Osteoblast (primary cell): ENCODE data around the gene NTNG1. TPM values are rescaled to one million over a fixed set of nuclear protein-coding genes. Genes with fewer than 3 reads are reported as not detected.

Experiments used
- DNase-seq: peaks from one replicate; pipeline ENCODE4 v3.0.0; 2011; ENCODE audit warnings: low spot score, mixed read lengths; ENCODE audit not compliant: insufficient read length; ENCODE audit errors: missing footprints
- H2AFZ ChIP-seq: 2 replicates; pipeline ENCODE4 v1.6.0; 2011; ENCODE audit warnings: mild to moderate bottlenecking, low read length
- H3K27ac ChIP-seq: 2 replicates; pipeline ENCODE4 v1.5.1; 2011; ENCODE audit warnings: mild to moderate bottlenecking, low read depth, low read length, moderate library complexity
- H3K27me3 ChIP-seq: 2 replicates; pipeline ENCODE4 v1.6.0; 2012; ENCODE audit warnings: mild to moderate bottlenecking, control low read depth, inconsistent platforms, low read length, moderate library complexity; ENCODE audit not compliant: insufficient read depth
- H3K36me3 ChIP-seq: 2 replicates; pipeline ENCODE4 v1.5.1; 2011; ENCODE audit warnings: mild to moderate bottlenecking, low read length, control low read depth, moderate library complexity; ENCODE audit not compliant: insufficient read depth
- H3K4me1 ChIP-seq: 2 replicates; pipeline ENCODE4 v1.5.1; 2011; ENCODE audit warnings: mild to moderate bottlenecking, low read length, control low read depth, moderate library complexity; ENCODE audit not compliant: insufficient read depth
- H3K4me2 ChIP-seq: 2 replicates; pipeline ENCODE4 v1.6.0; 2011; ENCODE audit warnings: mild to moderate bottlenecking, low read length; ENCODE audit not compliant: insufficient read depth
- H3K4me3 ChIP-seq: fragments of 200-600 bp; sonication (generic); 3 replicates; pipeline ENCODE4 v1.5.1; 2012; ENCODE audit warnings: mild to moderate bottlenecking, low read length, inconsistent platforms; ENCODE audit not compliant: insufficient read depth
- H3K79me2 ChIP-seq: 2 replicates; pipeline ENCODE4 v1.6.0; 2012; ENCODE audit warnings: mild to moderate bottlenecking, low read length, control low read depth, inconsistent platforms; ENCODE audit not compliant: insufficient read depth
- H3K9me3 ChIP-seq: 2 replicates; pipeline ENCODE4 v1.5.1; 2011; ENCODE audit warnings: low read depth, low read length, control low read depth
- H4K20me1 ChIP-seq: 2 replicates; pipeline ENCODE4 v1.6.0; 2012; ENCODE audit warnings: mild to moderate bottlenecking, low read length, control low read depth; ENCODE audit not compliant: insufficient read depth
- total RNA-seq: library from RNA; depleted of rRNA; stranded (reverse); fragments of >200 nt; gene quantifications from 2 replicates; pipeline ENCODE4 v1.2.3, GENCODE V29; 2012
- TF ChIP-seq, protein P1 (sequence below): IDR thresholded peaks from 2 replicates; pipeline ENCODE4 v1.5.1; 2011; ENCODE audit warnings: mild to moderate bottlenecking, low read depth, low read length, moderate library complexity; ENCODE audit errors: extremely low read depth

Gene NTNG1
- total RNA-seq, 1 donor: 3.6 TPM

- TF ChIP-seq, protein P1, sequence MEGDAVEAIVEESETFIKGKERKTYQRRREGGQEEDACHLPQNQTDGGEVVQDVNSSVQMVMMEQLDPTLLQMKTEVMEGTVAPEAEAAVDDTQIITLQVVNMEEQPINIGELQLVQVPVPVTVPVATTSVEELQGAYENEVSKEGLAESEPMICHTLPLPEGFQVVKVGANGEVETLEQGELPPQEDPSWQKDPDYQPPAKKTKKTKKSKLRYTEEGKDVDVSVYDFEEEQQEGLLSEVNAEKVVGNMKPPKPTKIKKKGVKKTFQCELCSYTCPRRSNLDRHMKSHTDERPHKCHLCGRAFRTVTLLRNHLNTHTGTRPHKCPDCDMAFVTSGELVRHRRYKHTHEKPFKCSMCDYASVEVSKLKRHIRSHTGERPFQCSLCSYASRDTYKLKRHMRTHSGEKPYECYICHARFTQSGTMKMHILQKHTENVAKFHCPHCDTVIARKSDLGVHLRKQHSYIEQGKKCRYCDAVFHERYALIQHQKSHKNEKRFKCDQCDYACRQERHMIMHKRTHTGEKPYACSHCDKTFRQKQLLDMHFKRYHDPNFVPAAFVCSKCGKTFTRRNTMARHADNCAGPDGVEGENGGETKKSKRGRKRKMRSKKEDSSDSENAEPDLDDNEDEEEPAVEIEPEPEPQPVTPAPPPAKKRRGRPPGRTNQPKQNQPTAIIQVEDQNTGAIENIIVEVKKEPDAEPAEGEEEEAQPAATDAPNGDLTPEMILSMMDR: no peak
- Histone ChIP-seq H2AFZ (no peak overlapping the region), H3K36me3 (no peaks in the 10 kb centered on the region), H4K20me1 (no peaks in the 10 kb centered on the region), H3K27ac (no peak overlapping the region), H3K4me1 (peaks cover 7% of the 10 kb centered on the region), H3K9me3 (no peaks in the 10 kb centered on the region), H3K79me2 (no peaks in the 10 kb centered on the region), H3K27me3 (no peaks in the 10 kb centered on the region), H3K4me3 (no peak overlapping the region), H3K4me2 (no peak overlapping the region)
- DNase-seq: no peak
Measured at GRCh38 chr1:107407011-107407410, 266.2 kb downstream of the NTNG1 start.

DNA sequence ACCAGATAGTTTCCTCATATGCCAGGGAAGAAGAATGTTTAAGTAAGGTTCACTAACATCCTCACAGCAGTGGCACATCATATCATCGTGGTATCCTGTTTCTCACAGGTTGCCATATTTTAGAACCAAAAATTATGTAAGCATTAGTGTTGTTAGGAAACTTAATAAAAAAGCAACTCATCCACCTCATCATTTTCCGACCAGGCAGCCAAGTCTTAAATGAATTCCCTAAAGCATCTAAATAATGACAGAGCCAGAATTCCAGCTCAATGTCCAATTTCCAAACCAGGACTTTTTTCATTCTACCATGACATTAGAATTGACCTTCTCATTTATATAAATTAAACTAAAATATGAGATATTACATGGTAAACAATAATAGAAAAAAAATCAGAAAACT lies 272.7 kb downstream of the NTNG1 start:
- H3K27me3 ChIP-seq: no peaks in the 10 kb centered on the region
- no peak overlapping the region for H3K4me3 ChIP-seq
- no peaks in the 10 kb centered on the region for H4K20me1 ChIP-seq
- no peak overlapping the region for H3K4me2 ChIP-seq
- H3K79me2 ChIP-seq: no peaks in the 10 kb centered on the region
- H3K4me1 ChIP-seq: no peaks in the 10 kb centered on the region
- no peak overlapping the region for H3K27ac ChIP-seq
- TF ChIP-seq, protein P1: no peak
- H3K9me3 ChIP-seq: no peaks in the 10 kb centered on the region
- no peak for DNase-seq
- H3K36me3 ChIP-seq: no peaks in the 10 kb centered on the region
- H2AFZ ChIP-seq: no peak overlapping the region

DNA sequence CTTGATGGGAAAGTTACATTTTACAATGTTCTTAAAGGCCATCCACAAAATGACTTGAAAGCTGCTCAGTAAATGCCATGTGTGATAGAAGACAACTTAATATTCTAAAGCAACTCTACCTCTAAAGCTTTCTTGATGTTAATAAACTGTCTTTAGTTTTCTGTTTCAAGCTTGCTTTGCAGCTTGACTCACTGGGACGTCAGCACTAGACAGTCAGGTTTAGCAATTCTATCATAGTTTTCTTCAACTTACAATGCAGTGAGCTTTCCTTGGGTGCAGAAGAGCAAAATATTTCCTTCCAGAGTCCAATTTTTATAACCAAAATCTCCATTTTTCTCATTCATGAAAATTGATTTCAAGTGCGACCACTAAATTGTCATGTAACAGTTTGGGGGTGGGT lies 273.1 kb downstream of the NTNG1 start:
- H3K27me3 ChIP-seq: no peaks in the 10 kb centered on the region
- H3K27ac ChIP-seq: no peak overlapping the region
- H3K79me2 ChIP-seq: no peaks in the 10 kb centered on the region
- TF ChIP-seq, protein P1: no peak
- no peaks in the 10 kb centered on the region for H3K4me1 ChIP-seq
- no peak overlapping the region for H3K4me2 ChIP-seq
- no peak overlapping the region for H2AFZ ChIP-seq
- H3K36me3 ChIP-seq: no peaks in the 10 kb centered on the region
- H3K4me3 ChIP-seq: no peak overlapping the region
- DNase-seq: no peak
- no peaks in the 10 kb centered on the region for H3K9me3 ChIP-seq
- H4K20me1 ChIP-seq: no peaks in the 10 kb centered on the region

DNA sequence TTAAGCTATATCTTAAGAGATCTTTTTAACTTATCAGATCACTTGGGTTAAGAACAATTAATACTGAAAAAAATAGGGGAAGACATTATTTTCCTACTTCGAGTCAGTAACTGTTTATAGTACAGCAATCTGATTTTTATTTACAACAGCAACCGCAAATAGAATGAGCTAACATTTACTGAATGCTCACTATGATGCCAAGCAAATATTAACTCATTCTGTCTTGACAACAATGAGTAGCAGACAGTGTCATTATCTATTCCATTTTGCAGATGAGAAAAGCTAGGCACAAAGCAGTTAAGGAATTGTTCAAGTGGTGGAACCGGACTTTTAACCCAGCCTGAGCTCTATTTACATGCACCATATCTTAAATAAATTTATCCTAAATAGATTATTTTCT lies 273.7 kb downstream of the NTNG1 start:
- H3K79me2 ChIP-seq: no peaks in the 10 kb centered on the region
- H3K4me3 ChIP-seq: no peak overlapping the region
- no peak overlapping the region for H2AFZ ChIP-seq
- DNase-seq: no peak
- no peaks in the 10 kb centered on the region for H3K27me3 ChIP-seq
- H3K36me3 ChIP-seq: no peaks in the 10 kb centered on the region
- no peak overlapping the region for H3K4me2 ChIP-seq
- TF ChIP-seq, protein P1: no peak
- H3K4me1 ChIP-seq: no peaks in the 10 kb centered on the region
- no peaks in the 10 kb centered on the region for H3K9me3 ChIP-seq
- H4K20me1 ChIP-seq: no peaks in the 10 kb centered on the region
- no peak overlapping the region for H3K27ac ChIP-seq
